NB4 (cell line): ENCODE data around the gene PFKFB3.
"Not testable (repeated sequence)": the region's sequence is repeated elsewhere in the genome, so short reads cannot be mapped to it uniquely, and the experiment has no call there.

ENCODE experiments used
- DNase-seq: peaks from one replicate; pipeline ENCODE4 v3.0.0; 2010; ENCODE audit warnings: low read depth
- H3K4me3 ChIP-seq: one replicate; pipeline ENCODE4 v1.5.1; 2011; ENCODE audit warnings: mild to moderate bottlenecking, low read depth, low read length, moderate library complexity
- CTCF ChIP-seq: IDR thresholded peaks from one replicate; pipeline ENCODE4 v1.5.1; 2012; ENCODE audit warnings: low read depth, low read length
- MAX ChIP-seq: IDR thresholded peaks from 2 replicates; pipeline ENCODE4 v1.6.1; 2011; ENCODE audit warnings: low read depth, low read length
- MYC ChIP-seq: IDR thresholded peaks from 2 replicates; pipeline ENCODE4 v1.6.1; 2011; ENCODE audit warnings: low read depth, low read length
- POLR2A ChIP-seq: IDR thresholded peaks from 2 replicates; pipeline ENCODE4 v1.6.1; 2011; ENCODE audit warnings: mild to moderate bottlenecking; ENCODE audit not compliant: insufficient read length; ENCODE audit errors: extremely low read depth

PFKFB3 gene

GRCh38 chr10:6244510-6244909 lies 41.8 kb downstream of the PFKFB3 start:
- no peak overlapping the region for H3K4me3 ChIP-seq
- DNase-seq, result no peak
- TF ChIP-seq MAX (no peak), CTCF (no peak), MYC (no peak), POLR2A (no peak)

- no peak for DNase-seq
- TF ChIP-seq MAX (no peak), POLR2A (no peak), CTCF (no peak), MYC (no peak)
- no peak overlapping the region for H3K4me3 ChIP-seq
Measured at GRCh38 chr10:6247041-6247712, 44.4 kb downstream of the PFKFB3 start.

- not testable (repeated sequence) for DNase-seq, H3K4me3 ChIP-seq
Measured at GRCh38 chr10:6248908-6249307, 46.2 kb downstream of the PFKFB3 start.

- TF ChIP-seq MYC, result no peak
- TF ChIP-seq MAX, result no peak
- no peak for TF ChIP-seq POLR2A
- TF ChIP-seq CTCF, result no peak
- no peak overlapping the region for H3K4me3 ChIP-seq
- DNase-seq, result no peak
Measured at GRCh38 chr10:6249698-6250097, 47.0 kb downstream of the PFKFB3 start.

GRCh38 chr10:6250745-6251144 lies 48.0 kb downstream of the PFKFB3 start:
- no peak for DNase-seq
- TF ChIP-seq POLR2A (no peak), CTCF (no peak), MYC (no peak), MAX (no peak)
- H3K4me3 ChIP-seq, result no peak overlapping the region

GRCh38 chr10:6254201-6254600 lies 51.5 kb downstream of the PFKFB3 start:
- DNase-seq, result peak; percentile 30
- H3K4me3 ChIP-seq, result no peak overlapping the region
- TF ChIP-seq MYC (no peak), POLR2A (no peak), MAX (no peak), CTCF (no peak)
